Stimulated activated CD4-positive, alpha-beta T cell treated with anti-CD3 and anti-CD28 coated beads, Interleukin-4, amount 100 ng/mL, for 1 hour (primary cell): ENCODE results near the gene MXI1.
"Not testable (repeated sequence)": the region's sequence is repeated elsewhere in the genome, so short reads cannot be mapped to it uniquely, and the experiment has no call there.

ENCODE experiments used
- DNase-seq: peaks from one replicate; pipeline ENCODE4 v3.0.0-alpha.2; 2020

Gene MXI1

GRCh38 chr10:110244550-110244949 is 37.1 kb downstream of the MXI1 start:
- DNase-seq: no peak

DNA sequence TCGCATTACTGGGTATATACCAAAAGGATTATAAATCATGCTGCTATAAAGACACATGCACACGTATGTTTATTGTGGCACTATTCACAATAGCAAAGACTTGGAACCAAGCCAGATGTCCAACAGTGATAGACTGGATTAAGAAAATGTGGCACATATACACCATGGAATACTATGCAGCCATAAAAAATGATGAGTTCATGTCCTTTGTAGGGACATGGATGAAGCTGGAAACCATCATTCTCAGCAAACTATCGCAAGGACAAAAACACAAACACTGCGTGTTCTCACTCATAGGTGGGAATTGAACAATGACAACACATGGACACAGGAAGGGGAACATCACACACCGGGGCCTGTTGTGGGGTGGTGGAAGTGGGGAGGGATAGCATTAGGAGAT is 40.4 kb downstream of the MXI1 start:
- DNase-seq: not testable (repeated sequence)

GRCh38 chr10:110249489-110249888 is 42.1 kb downstream of the MXI1 start:
- not testable (repeated sequence) for DNase-seq

DNA sequence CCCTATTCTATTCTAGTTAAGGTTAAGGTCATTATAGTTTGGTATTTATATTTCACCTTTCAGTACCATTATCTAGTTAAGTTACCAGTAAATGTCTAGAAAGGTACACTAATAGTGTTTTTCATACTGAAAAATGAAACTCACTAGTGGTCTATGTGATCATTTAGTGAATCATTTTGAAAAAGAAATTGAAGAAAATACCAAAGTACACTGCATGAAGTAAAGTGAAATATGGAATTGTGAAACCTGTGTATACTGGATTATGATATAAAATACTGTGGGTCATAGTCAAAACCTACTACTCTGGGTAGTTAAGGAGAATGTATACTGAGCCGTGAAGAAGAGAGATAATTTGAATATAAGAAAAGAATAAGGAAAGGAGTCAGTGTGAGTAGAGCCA is 44.0 kb downstream of the MXI1 start:
- DNase-seq: not testable (repeated sequence)

DNA sequence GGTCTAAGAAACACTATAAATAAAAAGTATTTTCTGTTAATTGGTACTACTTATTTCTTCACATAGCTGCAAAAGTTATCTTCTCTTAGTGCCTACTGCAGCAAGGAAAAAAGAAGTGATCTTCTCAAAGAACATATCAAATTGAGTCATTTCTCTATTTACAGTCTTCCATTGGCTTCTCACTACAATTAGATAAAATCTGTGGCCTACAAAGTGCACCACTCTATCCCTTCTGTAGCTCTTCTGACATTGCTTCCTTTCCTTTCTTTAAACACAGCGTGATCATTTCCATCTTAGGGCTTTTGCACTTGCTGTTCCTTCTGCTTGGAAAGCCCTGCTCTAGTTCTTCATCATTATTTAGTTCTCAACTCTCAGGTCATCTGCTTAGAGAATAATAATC is 44.7 kb downstream of the MXI1 start:
- DNase-seq: no peak

- no peak for DNase-seq
Measured at GRCh38 chr10:110254467-110254866, 47.1 kb downstream of the MXI1 start.

DNA sequence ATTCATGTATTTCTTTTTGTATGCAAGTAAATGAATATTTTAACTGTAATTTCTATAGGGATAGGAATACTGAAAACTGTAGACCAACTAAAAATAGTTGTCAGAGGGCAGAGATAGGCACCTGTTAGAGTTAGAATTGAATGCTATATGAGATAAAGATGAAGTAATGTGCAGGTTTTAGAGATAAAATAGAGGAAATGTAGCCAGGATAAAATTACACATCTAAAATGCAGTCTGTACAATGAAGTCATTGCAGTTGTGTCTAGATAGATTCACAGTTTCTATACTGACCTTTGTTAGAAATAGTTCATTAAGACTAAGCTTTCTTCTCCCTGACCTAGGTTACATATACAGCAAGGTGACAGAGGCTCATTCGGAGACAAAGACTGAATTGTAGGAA is 51.1 kb downstream of the MXI1 start:
- DNase-seq: no peak

DNA sequence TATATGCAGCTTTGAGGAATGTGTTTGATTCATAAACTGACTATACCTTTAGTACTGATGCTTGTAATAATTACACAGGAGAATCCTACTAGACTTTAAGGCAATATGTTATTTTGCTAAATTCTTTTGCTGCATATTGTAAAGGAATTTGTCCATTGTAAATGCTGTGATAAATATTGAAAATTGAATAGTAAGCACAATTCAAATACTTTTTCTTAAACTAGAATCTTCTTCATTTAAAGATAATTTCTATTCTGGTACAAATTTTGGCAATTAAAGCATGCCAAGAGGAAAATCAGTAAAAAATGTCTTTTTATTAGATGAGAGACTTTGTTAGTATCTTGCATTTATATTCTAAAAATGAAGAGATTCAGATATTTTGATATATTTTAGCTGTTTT is 51.9 kb downstream of the MXI1 start:
- DNase-seq: no peak

DNA sequence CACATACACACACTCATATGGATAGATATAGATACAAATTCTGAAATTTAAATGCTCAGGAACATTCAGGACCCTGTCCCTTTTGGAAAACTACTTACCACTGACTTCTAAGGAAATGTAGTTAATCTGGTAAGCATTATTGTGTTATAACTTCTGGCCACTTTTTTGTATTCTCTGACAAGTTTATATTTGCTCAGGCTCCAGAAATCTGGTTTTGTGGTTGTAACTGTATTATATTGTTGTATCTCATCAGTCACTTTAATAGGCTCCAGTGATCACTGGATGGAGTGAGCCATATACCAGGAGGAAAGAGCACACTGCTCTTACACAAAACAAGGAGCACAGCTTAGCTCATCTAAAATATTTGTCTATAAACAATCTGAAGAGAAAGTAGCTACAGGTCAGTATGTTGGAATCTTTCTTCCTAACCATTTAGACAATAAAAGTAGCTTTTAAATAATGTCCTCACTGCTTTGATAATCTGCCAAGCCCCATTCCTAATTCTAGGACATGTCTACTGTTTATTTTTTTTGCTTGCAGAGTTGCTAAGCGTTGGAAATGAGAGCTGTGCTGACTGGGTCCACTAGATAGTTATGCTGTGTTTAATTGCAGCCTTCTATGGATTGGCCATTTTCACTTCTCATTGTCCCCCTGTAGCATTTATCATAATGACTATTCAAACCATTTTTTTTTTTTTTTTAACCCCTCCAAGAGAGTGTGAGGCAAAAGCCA is 53.5 kb downstream of the MXI1 start:
- DNase-seq: no peak

DNA sequence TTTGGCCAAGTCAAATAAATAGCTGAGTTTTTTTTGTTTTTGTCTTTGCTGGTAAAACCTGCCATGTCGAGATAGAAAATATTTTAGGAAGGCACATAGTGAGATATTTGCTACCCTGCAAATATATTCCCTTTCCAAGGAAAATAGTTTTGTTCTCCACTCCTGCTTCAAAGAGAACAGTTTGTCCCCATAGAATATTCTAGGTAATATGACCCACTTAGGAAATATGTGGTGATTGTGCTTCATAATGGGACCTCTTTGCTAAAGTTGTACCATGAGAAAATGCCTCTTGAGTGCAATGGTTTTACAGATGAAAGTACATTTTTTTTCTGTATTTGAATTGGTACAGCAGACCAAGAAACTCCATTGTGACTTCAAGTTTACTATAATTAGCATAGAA is 55.8 kb downstream of the MXI1 start:
- DNase-seq: no peak

DNA sequence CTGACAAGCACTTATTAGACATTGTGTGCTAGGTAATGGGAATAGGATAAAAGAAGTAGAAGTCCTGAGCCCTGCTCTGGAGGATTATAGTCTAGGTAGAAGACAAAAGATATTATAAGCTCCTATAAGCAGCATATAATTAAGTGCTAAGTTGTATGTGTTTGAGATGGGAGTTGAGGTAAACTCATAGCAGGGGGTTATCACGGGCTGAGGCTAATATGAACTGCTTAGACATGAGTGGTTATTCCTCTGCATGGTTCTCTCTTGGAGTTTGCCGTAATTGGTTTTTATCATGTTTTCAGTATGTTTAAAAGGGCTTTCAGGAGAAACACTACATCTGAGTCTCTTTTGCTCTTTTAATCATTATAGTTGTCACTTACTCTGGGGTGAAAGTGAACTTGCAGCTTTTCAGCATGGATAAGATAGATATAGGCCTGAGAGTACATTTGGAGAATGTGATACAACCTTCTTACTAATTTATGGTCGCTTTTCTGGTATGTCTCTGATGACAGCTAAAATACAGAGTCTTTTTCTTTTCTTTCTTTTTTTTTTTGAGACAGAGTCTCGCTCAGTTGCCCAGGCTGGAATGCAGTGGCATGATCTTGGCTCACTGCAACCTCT is 58.3 kb downstream of the MXI1 start:
- DNase-seq: no peak

DNA sequence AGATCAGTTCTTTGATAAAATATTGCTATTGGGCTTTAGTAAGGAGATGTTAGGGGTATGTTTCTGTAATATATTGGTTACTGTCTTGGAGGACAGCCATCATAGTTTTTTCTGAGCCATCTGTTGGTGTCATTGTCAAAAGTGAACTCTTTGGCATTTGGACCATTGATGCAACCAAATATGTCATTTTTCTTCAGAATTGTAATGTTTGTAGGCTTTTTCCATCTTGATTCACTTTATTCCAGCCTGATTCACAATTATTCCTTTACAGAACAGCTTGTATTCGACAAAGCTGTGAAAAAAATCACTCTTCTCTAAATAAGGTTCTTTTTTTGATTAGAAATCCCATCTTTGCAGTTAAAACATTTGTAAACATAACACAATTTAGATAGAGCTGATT is 59.9 kb downstream of the MXI1 start:
- DNase-seq: no peak

- DNase-seq: no peak
Measured at GRCh38 chr10:110268442-110268841, 61.0 kb downstream of the MXI1 start.

DNA sequence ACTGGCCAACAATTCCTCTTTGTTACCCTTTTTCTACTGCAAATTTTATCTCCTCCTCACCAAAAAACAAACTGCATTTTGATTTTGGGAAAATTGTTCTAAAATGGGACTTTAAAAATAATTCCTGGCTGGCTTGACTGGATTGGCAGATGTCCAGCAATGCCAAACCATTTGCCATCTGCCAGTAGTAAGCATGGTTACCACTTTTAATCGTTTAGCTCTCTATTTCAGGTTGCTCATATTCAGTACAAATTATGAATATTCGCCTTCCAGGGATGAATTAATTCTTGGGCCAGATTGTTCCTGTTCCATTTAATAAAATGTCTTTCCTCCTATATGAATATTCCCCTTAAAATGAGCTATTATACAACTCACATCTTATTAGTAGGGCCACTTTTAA is 61.6 kb downstream of the MXI1 start:
- DNase-seq: no peak

GRCh38 chr10:110269374-110270318 is 62.2 kb downstream of the MXI1 start:
- no peak for DNase-seq

- not testable (repeated sequence) for DNase-seq
Measured at GRCh38 chr10:110272995-110273394, 65.6 kb downstream of the MXI1 start.

DNA sequence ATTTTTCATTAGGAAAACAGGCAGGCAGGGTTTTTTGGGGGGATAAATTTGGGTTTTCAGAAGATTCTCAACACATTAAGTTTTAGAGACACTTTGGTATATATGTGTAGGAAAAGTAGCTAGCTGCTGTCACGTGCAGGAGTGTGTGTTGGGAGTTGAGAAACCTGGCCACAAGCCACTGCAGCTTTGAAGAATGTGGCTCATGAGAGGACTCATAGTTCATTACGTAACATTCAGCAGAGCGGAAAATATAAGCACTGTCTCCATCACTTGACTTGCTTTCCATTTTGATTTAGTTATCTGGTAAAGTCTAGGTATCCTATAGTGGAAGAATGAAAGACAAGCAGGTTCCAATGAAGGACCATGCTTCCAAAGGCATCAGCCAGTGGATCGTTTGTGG is 66.1 kb downstream of the MXI1 start:
- peak; percentile 21 for DNase-seq

DNA sequence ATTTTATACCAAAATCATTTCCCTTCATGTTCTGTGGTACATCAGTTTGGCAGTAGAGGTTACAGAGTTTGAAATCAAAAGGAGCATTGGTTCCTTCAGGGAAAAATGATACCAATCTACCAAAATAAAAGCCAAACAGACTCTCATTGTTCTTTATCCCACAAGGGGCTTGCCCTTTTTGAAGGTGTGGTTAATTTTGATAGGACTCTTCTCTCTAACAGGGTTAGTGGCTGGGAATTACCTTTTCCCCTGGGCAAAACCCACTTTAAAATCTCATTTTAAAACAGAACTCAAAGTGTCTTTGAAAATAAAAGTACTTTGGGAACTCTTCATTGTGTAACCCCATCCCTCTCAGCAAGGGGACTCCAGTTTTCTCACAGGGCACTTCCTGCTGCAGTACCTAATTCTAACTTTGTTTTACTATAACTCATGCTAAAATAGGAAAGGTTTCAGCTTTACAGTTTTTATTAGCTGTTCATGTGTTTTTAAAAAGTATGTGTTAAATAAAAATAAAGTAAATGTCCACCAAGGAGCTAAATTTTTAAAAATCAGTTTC is 66.7 kb downstream of the MXI1 start:
- DNase-seq: no peak

- no peak for DNase-seq
Measured at GRCh38 chr10:110274647-110275046, 67.2 kb downstream of the MXI1 start.

GRCh38 chr10:110275128-110275729 is 67.8 kb downstream of the MXI1 start:
- DNase-seq: no peak

GRCh38 chr10:110276603-110277002 is 69.2 kb downstream of the MXI1 start:
- DNase-seq: no peak

GRCh38 chr10:110277591-110277990 is 70.2 kb downstream of the MXI1 start:
- no peak for DNase-seq
